ENCODE results near the gene NPC1L1.

DNA sequence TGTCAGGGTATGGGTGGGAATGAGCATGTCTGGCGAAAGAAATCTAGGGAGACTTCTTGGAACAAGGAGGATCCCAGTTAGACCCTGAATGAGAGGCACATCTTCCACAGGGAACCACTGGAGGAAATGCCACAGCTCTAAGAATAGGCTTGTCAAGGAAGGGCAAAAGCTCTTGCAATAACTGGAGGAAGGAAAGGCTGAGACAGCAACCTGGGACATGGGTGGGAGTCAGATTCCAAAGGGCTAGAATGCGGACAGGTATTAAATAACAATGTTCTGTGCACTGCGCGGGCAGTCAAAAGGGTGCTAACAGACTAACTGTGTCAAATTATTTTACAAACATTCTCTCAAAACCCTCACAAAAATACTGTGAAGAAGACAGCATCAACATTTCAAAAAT lies 55.1 kb downstream of the NPC1L1 start:
- TF ChIP-seq, protein P1, sequence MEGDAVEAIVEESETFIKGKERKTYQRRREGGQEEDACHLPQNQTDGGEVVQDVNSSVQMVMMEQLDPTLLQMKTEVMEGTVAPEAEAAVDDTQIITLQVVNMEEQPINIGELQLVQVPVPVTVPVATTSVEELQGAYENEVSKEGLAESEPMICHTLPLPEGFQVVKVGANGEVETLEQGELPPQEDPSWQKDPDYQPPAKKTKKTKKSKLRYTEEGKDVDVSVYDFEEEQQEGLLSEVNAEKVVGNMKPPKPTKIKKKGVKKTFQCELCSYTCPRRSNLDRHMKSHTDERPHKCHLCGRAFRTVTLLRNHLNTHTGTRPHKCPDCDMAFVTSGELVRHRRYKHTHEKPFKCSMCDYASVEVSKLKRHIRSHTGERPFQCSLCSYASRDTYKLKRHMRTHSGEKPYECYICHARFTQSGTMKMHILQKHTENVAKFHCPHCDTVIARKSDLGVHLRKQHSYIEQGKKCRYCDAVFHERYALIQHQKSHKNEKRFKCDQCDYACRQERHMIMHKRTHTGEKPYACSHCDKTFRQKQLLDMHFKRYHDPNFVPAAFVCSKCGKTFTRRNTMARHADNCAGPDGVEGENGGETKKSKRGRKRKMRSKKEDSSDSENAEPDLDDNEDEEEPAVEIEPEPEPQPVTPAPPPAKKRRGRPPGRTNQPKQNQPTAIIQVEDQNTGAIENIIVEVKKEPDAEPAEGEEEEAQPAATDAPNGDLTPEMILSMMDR (IDR thresholded peaks at IDR 0.05; ENCODE audit: low read depth, low read length) = no peak
- TF ChIP-seq POLR2A (IDR thresholded peaks at IDR 0.05; ENCODE audit: extremely low read depth, insufficient read length) (no peak), MYC (IDR thresholded peaks at IDR 0.05; ENCODE audit: low read depth, low read length) (no peak)
- TF ChIP-seq, protein P2, sequence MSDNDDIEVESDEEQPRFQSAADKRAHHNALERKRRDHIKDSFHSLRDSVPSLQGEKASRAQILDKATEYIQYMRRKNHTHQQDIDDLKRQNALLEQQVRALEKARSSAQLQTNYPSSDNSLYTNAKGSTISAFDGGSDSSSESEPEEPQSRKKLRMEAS (IDR thresholded peaks at IDR 0.05; ENCODE audit: low read depth, low read length) = no peak
